WI38 (cell line): ENCODE measurements around the gene KAT7.

ENCODE experiments used
- H3K4me3 ChIP-seq: 2 replicates; pipeline ENCODE4 v1.5.1; 2011; ENCODE audit warnings: low read depth, mild to moderate bottlenecking, control low read depth, low read length
- TF ChIP-seq, protein P1 (sequence below): IDR thresholded peaks from 2 replicates; pipeline ENCODE4 v1.5.1; 2012; ENCODE audit warnings: low read depth, mild to moderate bottlenecking, control low read depth, low read length

Gene KAT7

DNA sequence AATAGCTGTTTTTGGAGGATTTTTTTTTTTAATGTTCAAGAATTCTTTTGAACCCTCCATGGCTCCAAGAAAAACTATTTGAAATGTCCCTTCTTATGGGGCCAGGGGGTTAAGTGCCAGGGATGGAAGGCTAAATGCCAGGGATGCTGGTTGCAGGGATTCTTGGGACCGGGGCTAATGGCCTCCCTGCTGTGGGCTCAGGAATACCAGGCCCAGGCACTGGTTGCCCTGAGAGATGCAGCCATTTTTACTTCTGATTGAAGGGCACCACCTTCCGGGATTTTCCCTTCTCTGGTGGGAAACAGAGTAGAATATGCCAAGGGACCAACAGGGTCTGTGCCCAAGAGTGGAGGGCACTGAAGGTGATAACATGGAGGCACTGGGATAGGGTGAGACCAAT, 10.9 kb upstream of the KAT7 start:
- TF ChIP-seq, protein P1, sequence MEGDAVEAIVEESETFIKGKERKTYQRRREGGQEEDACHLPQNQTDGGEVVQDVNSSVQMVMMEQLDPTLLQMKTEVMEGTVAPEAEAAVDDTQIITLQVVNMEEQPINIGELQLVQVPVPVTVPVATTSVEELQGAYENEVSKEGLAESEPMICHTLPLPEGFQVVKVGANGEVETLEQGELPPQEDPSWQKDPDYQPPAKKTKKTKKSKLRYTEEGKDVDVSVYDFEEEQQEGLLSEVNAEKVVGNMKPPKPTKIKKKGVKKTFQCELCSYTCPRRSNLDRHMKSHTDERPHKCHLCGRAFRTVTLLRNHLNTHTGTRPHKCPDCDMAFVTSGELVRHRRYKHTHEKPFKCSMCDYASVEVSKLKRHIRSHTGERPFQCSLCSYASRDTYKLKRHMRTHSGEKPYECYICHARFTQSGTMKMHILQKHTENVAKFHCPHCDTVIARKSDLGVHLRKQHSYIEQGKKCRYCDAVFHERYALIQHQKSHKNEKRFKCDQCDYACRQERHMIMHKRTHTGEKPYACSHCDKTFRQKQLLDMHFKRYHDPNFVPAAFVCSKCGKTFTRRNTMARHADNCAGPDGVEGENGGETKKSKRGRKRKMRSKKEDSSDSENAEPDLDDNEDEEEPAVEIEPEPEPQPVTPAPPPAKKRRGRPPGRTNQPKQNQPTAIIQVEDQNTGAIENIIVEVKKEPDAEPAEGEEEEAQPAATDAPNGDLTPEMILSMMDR = no peak
- H3K4me3 ChIP-seq = no peak overlapping the region

DNA sequence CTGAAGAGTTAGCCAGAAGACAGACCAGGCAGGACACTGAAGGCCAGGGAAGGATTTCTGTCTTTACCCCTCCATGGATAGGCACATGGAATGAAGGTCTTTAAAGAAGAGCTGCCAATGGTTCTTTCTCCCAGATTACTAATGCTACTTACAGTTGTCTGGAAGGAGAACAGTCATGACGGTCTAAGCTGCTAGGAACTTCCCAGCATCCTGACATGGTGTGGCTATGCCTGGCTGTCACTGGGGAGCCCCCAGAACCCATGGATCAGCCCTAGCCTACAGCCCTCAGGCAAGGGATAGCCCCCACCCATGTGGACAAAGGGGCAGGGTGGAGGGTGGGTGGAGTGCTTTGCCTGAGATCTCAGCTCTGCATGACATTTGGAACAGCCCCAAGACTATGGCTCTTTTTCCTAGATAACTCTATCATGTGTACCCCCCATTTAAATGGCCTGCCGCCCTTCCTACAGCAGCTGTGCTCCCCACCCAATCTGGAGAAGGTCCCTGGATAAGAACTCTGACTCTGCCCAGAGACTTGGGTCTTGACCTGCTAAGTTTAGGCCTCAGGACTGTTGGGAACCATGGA, 9.2 kb upstream of the KAT7 start:
- TF ChIP-seq, protein P1 = no peak
- H3K4me3 ChIP-seq = no peak overlapping the region

DNA sequence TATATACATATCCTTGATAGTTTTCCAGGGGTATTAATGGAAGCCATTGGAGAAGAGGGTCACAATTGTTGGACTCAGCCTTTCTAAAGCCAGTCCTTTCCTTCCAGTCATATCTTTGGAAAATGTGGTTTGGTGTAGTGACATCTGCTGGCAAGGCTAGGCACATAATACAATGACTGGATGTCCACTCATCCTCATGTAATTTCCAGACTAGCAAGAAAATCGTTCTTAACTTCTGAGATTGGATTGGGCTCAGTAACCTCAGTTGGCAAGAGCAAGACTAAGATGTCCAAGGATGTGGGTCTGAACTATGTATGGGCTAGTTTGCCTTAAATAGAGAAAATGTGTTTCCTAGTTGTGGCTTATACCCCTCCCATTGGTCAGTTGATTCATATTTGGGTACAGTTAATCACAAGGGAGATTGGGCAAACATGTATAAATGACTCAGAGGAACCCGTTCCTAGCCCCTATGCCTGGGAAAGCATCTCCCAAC, 8.7 kb upstream of the KAT7 start:
- H3K4me3 ChIP-seq = no peak overlapping the region
- TF ChIP-seq, protein P1 = peak; percentile 36; the same call in 1 of the 2 replicates

DNA sequence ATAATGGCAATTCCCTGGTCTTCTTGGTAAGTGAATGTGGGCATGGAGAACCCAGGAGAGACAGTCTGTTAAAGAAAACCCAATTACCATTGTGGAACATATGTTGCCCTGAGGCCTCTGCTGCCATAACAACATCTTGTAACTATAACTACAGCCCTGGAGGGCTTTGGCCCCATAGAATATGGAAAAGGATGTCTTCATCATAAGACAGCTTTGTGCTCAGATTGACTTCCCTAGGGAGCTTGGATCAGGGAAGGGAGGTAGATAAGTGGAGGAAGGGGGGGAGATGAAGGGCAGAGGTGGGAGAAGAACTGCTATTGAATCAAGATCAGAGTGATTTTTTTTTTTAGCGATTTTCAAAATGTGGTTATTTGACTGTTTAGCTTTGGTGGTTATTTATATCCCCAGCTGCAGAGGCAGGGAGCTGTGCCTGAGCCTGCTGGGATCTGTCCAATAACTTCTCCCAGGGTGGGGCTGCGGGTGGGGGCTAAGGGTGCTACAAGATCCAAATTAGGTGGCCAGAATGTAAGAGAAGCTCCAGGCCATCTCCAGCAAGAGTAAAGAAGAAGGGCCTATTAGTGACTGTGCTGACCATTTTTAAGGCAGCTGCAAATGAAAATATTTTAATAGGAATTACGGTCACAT, 5.3 kb upstream of the KAT7 start:
- no peak overlapping the region for H3K4me3 ChIP-seq
- TF ChIP-seq, protein P1 = no peak

DNA sequence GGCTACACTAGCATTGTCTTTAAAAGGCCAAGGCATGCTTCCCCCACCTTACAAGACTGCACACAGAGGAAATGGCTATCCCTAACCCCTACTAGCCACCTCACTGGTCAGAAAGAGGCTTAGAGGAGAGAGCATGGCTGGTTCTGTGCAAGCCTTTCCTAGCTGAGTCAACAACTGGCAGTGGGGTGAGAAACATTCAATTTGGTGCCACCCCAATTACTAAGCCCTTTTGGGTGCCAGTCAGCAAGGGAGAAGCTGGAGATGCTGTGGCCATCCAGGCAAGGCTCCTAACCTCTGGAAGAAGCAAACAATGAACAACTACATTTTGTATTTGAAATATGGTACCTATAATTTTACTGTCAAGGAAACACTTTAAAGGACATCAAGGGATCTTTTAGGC, 4.7 kb upstream of the KAT7 start:
- H3K4me3 ChIP-seq = no peak overlapping the region
- TF ChIP-seq, protein P1 = no peak

DNA sequence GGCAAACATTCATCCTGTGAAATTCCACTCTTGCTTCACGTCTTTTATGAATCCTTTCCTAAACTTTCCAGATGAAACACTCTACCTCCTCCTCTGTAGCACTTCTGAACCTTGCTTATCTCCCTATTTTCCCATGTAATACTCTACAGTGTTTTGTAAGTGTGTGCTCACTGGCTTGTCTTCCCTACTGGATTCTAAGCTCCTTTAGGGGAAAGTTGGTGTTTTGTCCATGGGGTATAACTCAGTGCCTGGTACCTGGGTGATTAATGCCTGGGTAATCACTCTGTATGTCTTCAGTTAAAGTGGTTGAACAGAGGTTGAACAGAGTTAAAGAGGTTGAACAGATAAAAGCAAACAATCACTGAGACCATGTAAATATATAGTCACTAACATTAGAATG, 3.8 kb upstream of the KAT7 start:
- no peak overlapping the region for H3K4me3 ChIP-seq
- TF ChIP-seq, protein P1 = no peak

DNA sequence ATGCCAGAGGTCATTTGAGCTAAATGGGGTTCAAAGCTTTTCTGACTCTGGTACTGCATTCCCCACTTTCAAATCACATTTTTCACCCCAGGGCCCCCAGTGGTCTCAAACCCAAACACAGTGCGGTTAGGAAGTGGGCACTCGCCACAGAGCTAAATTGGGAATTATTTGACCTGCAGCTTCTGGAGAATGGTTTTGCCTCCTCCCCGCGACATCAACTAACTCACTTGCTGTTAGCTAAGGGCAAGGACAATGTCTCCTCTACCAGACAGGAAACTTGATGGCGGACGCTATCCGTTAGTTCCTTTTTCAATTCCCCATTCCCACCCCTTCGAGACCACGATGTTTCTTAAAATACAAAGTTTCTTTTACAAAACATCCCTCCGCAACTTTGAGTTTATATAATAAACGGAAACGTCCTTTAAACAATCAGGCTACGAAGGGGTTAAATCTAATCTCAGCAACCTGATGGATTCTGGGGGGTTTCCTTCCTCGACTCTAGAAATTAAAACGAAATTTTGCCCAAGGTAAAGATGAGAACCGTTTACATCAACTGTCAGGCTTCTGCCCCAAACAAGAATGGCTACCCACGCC, 500 bp upstream of the KAT7 start:
- peak overlapping the region; percentile 100 for H3K4me3 ChIP-seq
- TF ChIP-seq, protein P1 = no peak
